ENCODE data around the gene ENPP3. TPM values are rescaled to one million over a fixed set of nuclear protein-coding genes. Genes with fewer than 3 reads are reported as not detected.
A peak's percentile ranks its signal among the peaks of the same experiment; 100 is the strongest.

The ENPP3 gene
- polyA plus RNA-seq, 3 donors: not detected

DNA sequence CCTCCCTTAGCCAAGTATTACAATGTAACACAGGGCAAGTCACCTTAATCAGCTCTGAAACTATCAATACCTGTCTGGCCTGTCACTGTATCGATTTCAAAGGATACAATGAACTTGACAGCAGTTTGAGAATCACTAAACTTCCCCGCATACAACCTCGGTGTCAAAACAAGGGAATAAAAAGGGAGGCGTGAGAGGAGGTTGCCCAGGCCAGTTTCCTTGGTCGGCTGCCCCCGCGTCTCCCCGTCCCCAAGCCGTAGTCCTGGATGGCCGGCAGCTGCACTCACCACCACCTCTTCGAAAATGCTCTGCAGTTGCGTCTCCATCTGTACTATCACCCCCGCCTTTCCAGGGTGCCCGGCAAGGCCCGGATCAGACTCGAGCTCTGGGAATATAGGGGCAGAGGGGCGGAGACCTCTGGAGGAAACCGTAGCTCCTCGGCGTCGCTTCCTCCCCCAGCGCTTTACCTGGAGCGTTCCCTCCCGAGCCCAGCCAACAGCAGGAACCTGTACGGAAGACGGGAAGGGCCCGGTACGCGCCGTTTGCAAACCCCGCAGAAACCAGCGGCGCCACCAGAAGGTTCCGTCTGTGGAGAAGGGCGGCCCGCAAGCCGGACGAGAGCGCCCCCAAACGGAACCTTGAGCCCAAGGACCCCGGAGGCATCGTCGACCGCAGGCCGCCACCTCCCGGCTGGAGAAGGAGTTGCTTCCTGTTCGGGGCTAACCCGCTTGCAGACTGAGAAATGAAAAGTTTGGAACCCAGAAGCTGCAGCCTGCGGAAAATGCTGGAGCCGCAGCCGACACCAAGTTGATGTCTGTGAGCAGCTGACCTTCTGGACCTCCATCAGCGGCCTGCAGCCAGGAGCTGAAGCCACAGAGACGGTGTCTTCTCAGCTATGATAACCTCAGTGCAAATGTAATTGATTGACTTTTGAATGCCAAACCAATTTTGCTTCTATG lies 9.1 kb upstream of the ENPP3 start, which contains the start of gene MED23:
MED23 (minus strand) TSS at position 519 of the 959 bp plus-strand sequence; CDS start at position 326, 193 bp downstream.
- peak within 1 kb of the TSS; percentile 97 for H2AFZ ChIP-seq (ENCODE audit: insufficient read depth, low read depth, low read length, poor library complexity, severe bottlenecking)
- Mint-ChIP-seq H3K36me3 (peaks cover 18 to 26% of the 10 kb centered on the region in 2 donors), H3K27ac (peak within 1 kb of the TSS; percentile 88 to 96 (median 91)), H3K4me1 (peaks cover 13% of the 10 kb centered on the region), H3K9me3 (no peaks in the 10 kb centered on the region), H3K4me3 (peak within 1 kb of the TSS; percentile 99), H3K27me3 (ENCODE audit: low read depth in 3 of 3) (peaks cover 0 to 2% (median 1%) of the 10 kb centered on the region in 3 donors)
- peak; percentile 89 to 91 (median 91) for DNase-seq
- H3K27ac ChIP-seq (ENCODE audit: low read depth in 1 of 2, low read length in 2 of 2): peak within 1 kb of the TSS; percentile 78 to 87
- peak within 1 kb of the TSS; percentile 79 for H3K4me2 ChIP-seq (replicated peaks; ENCODE audit: extremely low read depth, low read length, poor library complexity, severe bottlenecking)
- H3K27me3 ChIP-seq (ENCODE audit: control insufficient read depth in 2 of 2, insufficient read depth in 2 of 2, low read length in 2 of 2): no peaks in the 10 kb centered on the region
- peaks cover 20% of the 10 kb centered on the region for H3K79me2 ChIP-seq (ENCODE audit: insufficient read depth, low read length)
- intact Hi-C loops (cut with micrococcal nuclease): no loop called here
- H3K4me1 ChIP-seq (ENCODE audit: control insufficient read depth in 1 of 2, insufficient read depth in 2 of 2, low read length in 2 of 2): peaks cover 10 to 18% of the 10 kb centered on the region in 2 donors
- H3K36me3 ChIP-seq (replicated peaks in 1 of 2; ENCODE audit: control insufficient read depth in 1 of 2, insufficient read depth in 2 of 2, low read length in 2 of 2): peaks cover 29% of the 10 kb centered on the region in 2 donors
- peak within 1 kb of the TSS; percentile 88 to 97 (median 96) for H3K4me3 ChIP-seq (replicated peaks in 1 of 3; ENCODE audit: low read depth in 2 of 3, low read length in 3 of 3)
- peak within 1 kb of the TSS; percentile 74 for H3K9ac ChIP-seq (ENCODE audit: insufficient read depth, low read length, poor library complexity, severe bottlenecking)
- no peaks in the 10 kb centered on the region for H3K9me3 ChIP-seq (replicated peaks in 1 of 2; ENCODE audit: control insufficient read depth in 1 of 2, insufficient read depth in 1 of 2, low read length in 2 of 2)
- TF ChIP-seq, protein P1, sequence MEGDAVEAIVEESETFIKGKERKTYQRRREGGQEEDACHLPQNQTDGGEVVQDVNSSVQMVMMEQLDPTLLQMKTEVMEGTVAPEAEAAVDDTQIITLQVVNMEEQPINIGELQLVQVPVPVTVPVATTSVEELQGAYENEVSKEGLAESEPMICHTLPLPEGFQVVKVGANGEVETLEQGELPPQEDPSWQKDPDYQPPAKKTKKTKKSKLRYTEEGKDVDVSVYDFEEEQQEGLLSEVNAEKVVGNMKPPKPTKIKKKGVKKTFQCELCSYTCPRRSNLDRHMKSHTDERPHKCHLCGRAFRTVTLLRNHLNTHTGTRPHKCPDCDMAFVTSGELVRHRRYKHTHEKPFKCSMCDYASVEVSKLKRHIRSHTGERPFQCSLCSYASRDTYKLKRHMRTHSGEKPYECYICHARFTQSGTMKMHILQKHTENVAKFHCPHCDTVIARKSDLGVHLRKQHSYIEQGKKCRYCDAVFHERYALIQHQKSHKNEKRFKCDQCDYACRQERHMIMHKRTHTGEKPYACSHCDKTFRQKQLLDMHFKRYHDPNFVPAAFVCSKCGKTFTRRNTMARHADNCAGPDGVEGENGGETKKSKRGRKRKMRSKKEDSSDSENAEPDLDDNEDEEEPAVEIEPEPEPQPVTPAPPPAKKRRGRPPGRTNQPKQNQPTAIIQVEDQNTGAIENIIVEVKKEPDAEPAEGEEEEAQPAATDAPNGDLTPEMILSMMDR (IDR thresholded peaks at IDR 0.05): peak; percentile 97
- WGBS (ENCODE audit: insufficient coverage): under 1% methylated on average over 46 of the region's 53 CpGs
- no peaks in the 10 kb centered on the region for H4K20me1 ChIP-seq (ENCODE audit: insufficient read depth, low read length)

DNA sequence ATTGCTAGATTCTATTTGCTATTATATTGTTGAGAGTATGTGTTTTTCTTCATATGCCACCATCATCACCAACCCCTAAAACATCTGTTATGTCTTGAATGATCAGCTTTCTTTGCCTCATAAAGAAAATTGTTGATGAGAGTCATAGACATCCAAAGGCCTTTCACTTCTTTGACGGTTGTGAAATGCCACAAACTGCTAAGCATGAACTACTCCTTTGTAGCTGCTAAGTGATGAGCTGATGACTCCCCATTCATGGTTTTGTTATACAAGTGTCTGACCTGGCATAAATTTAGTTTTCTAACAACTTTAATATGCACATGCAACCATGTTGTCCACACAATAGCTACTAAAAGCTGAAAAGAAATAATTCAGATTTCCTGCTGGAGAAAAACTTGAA lies 8.4 kb upstream of the ENPP3 start:
- H3K9me3 ChIP-seq (replicated peaks in 1 of 2; ENCODE audit: control insufficient read depth in 1 of 2, insufficient read depth in 1 of 2, low read length in 2 of 2): no peaks in the 10 kb centered on the region
- peaks cover 13% of the 10 kb centered on the region for H3K4me1 Mint-ChIP-seq
- no peaks in the 10 kb centered on the region for H4K20me1 ChIP-seq (ENCODE audit: insufficient read depth, low read length)
- intact Hi-C loops (cut with micrococcal nuclease): no loop called here
- no peak overlapping the region for H3K27ac ChIP-seq (ENCODE audit: low read depth in 1 of 2, low read length in 2 of 2)
- no peak overlapping the region for H3K27ac Mint-ChIP-seq
- H2AFZ ChIP-seq (ENCODE audit: insufficient read depth, low read depth, low read length, poor library complexity, severe bottlenecking): peak overlapping the region; percentile 97
- H3K4me2 ChIP-seq (replicated peaks; ENCODE audit: extremely low read depth, low read length, poor library complexity, severe bottlenecking): peak overlapping the region; percentile 79
- DNase-seq: no peak
- peaks cover 10 to 19% of the 10 kb centered on the region in 2 donors for H3K36me3 Mint-ChIP-seq
- H3K27me3 Mint-ChIP-seq (ENCODE audit: low read depth in 3 of 3): peaks cover 0 to 2% (median 1%) of the 10 kb centered on the region in 3 donors
- no peaks in the 10 kb centered on the region for H3K27me3 ChIP-seq (ENCODE audit: control insufficient read depth in 2 of 2, insufficient read depth in 2 of 2, low read length in 2 of 2)
- peaks cover 10 to 18% of the 10 kb centered on the region in 2 donors for H3K4me1 ChIP-seq (ENCODE audit: control insufficient read depth in 1 of 2, insufficient read depth in 2 of 2, low read length in 2 of 2)
- TF ChIP-seq, protein P1 (IDR thresholded peaks at IDR 0.05): no peak
- peak overlapping the region in 2 of 3 experiments; percentile 88 to 96 for H3K4me3 ChIP-seq (replicated peaks in 1 of 3; ENCODE audit: low read depth in 2 of 3, low read length in 3 of 3)
- H3K9ac ChIP-seq (ENCODE audit: insufficient read depth, low read length, poor library complexity, severe bottlenecking): peak overlapping the region; percentile 74
- peaks cover 20% of the 10 kb centered on the region for H3K79me2 ChIP-seq (ENCODE audit: insufficient read depth, low read length)
- H3K9me3 Mint-ChIP-seq: peaks cover 0 to 2% (median 0%) of the 10 kb centered on the region in 7 donors
- H3K4me3 Mint-ChIP-seq: peak overlapping the region in 1 of 2 donors; percentile 99
- H3K36me3 ChIP-seq (replicated peaks in 1 of 2; ENCODE audit: control insufficient read depth in 1 of 2, insufficient read depth in 2 of 2, low read length in 2 of 2): peaks cover 21 to 22% of the 10 kb centered on the region in 2 donors
- WGBS (ENCODE audit: insufficient coverage): no CpG with 5 or more reads among the region's 1 CpG

Data from CD14-positive monocyte (primary cell).